GM23248 (cell line): Measurements from ENCODE around the gene TBC1D14. TPM values are rescaled to one million over a fixed set of nuclear protein-coding genes. Genes with fewer than 3 reads are reported as not detected.

Experiments used
- DNase-seq: peaks from one replicate; pipeline ENCODE4 v3.0.0-alpha.2; 2015
- H2AFZ ChIP-seq: fragments of 200-600 bp; sonication (generic); 2 replicates; pipeline ENCODE4 v1.6.1; 2016; ENCODE audit warnings: antibody characterized with exemption
- H3F3A ChIP-seq: fragments of 200-600 bp; sonication (generic); 2 replicates; pipeline ENCODE4 v1.6.1; 2016; ENCODE audit warnings: mild to moderate bottlenecking, antibody characterized with exemption, mixed run types; ENCODE audit not compliant: insufficient read depth
- H3K27ac ChIP-seq: fragments of 200-600 bp; sonication (generic); 2 replicates; pipeline ENCODE4 v1.5.1; 2016; ENCODE audit warnings: mild to moderate bottlenecking
- H3K27me3 ChIP-seq: fragments of 200-600 bp; sonication (generic); replicated peaks from 2 replicates; pipeline ENCODE4 v1.6.1; 2016; ENCODE audit warnings: mild to moderate bottlenecking; ENCODE audit not compliant: insufficient read depth
- H3K36me3 ChIP-seq: fragments of 200-600 bp; sonication (generic); 2 replicates; pipeline ENCODE4 v1.6.1; 2016; ENCODE audit warnings: low read depth, mild to moderate bottlenecking
- H3K4me1 ChIP-seq: fragments of 200-600 bp; sonication (generic); 2 replicates; pipeline ENCODE4 v1.6.1; 2016; ENCODE audit warnings: mild to moderate bottlenecking; ENCODE audit not compliant: insufficient read depth
- H3K4me2 ChIP-seq: fragments of 200-600 bp; sonication (generic); one replicate; pipeline ENCODE4 v1.6.1; 2016; ENCODE audit warnings: mild to moderate bottlenecking; ENCODE audit not compliant: unreplicated experiment
- H3K4me3 ChIP-seq: fragments of 200-600 bp; sonication (generic); 2 replicates; pipeline ENCODE4 v1.5.1; 2016; ENCODE audit warnings: mild to moderate bottlenecking
- H3K79me2 ChIP-seq: fragments of 200-600 bp; sonication (generic); 2 replicates; pipeline ENCODE4 v1.6.1; 2016; ENCODE audit warnings: mild to moderate bottlenecking; ENCODE audit not compliant: insufficient read depth
- H3K9ac ChIP-seq: fragments of 200-600 bp; sonication (generic); 2 replicates; pipeline ENCODE4 v1.6.1; 2016; ENCODE audit warnings: mild to moderate bottlenecking
- H3K9me2 ChIP-seq: fragments of 200-600 bp; sonication (generic); 2 replicates; pipeline ENCODE4 v1.6.1; 2016; ENCODE audit warnings: mixed run types, mild to moderate bottlenecking, moderate library complexity; ENCODE audit not compliant: insufficient read depth
- H3K9me3 ChIP-seq: fragments of 200-600 bp; sonication (generic); one replicate; pipeline ENCODE4 v1.6.1; 2017; ENCODE audit warnings: low read depth
- H4K20me1 ChIP-seq: fragments of 200-600 bp; sonication (generic); 2 replicates; pipeline ENCODE4 v1.6.0; 2016; ENCODE audit not compliant: insufficient read depth
- EZH2 ChIP-seq: fragments of 200-600 bp; sonication (generic); IDR thresholded peaks from 2 replicates; pipeline ENCODE4 v1.6.1; 2018; ENCODE audit warnings: antibody characterized with exemption, mild to moderate bottlenecking; ENCODE audit not compliant: insufficient read depth, poor library complexity, severe bottlenecking
- EZH2phosphoT487 ChIP-seq: fragments of 200-600 bp; sonication (generic); IDR thresholded peaks from 2 replicates; pipeline ENCODE4 v1.6.1; 2018; ENCODE audit warnings: antibody characterized with exemption, moderate library complexity, mild to moderate bottlenecking, low read depth; ENCODE audit not compliant: insufficient read depth
- WGBS, 2 experiments: methylation state at CpG; one replicate each; pipeline ENCODE4 v1.1.6; 2015 to 2017; ENCODE audit warnings: low lambda C conversion rate in 2 of 2, low coverage in 1 of 2; ENCODE audit errors: missing lambda C conversion rate in 2 of 2; 5-methylcytosine and 5-hydroxymethylcytosine counted together
- in situ Hi-C: fragments of 300-500 bp; cut with MboI; formaldehyde crosslinking; loops from 2 replicates; pipeline ENCODE4 v1.15.0; 2020
- polyA plus RNA-seq: library from polyadenylated mRNA; unstranded; fragments of >200 nt; fragmentation: Nextera tagmentation; extraction: Ambion mirVana; gene quantifications from 2 replicates; pipeline ENCODE4 v1.2.1, GENCODE V29; 2016
- total RNA-seq: library from RNA; depleted of rRNA; stranded (reverse); fragments of >200 nt; shearing (Covaris generic); gene quantifications from 2 replicates; pipeline ENCODE4 v1.2.3, GENCODE V29; 2014

TBC1D14 gene
- total and polyA plus RNA-seq, 2 experiments from 2014 or later = 20.4 to 39.1 TPM

- peaks cover 9% of the 10 kb centered on the region for H3K4me1 ChIP-seq
- in situ Hi-C loops = no loop called here
- 96 to 100% methylated on average over 5 to 7 of the region's 7 CpGs for WGBS, 2 experiments
Observed at GRCh38 chr4:7027284-7027683, 117.7 kb downstream of the TBC1D14 start.

GRCh38 chr4:7027913-7028312 lies 118.3 kb downstream of the TBC1D14 start:
- 83 to 87% methylated on average over 4 to 5 of the region's 5 CpGs for WGBS, 2 experiments
- peaks cover 10% of the 10 kb centered on the region; the same call in 1 of the 2 replicates for H3K36me3 ChIP-seq
- peaks cover 5% of the 10 kb centered on the region for H3F3A ChIP-seq
- no peaks in the 10 kb centered on the region for H3K9me2 ChIP-seq
- TF ChIP-seq EZH2phosphoT487 (no peak), EZH2 (no peak)
- no peaks in the 10 kb centered on the region for H3K79me2 ChIP-seq
- H3K27ac ChIP-seq = no peak overlapping the region
- no peaks in the 10 kb centered on the region for H4K20me1 ChIP-seq
- H3K4me3 ChIP-seq = no peak overlapping the region
- DNase-seq = no peak
- no peak overlapping the region for H3K9ac ChIP-seq
- H3K9me3 ChIP-seq = no peaks in the 10 kb centered on the region
- no peak overlapping the region for H2AFZ ChIP-seq
- peaks cover 2% of the 10 kb centered on the region for H3K4me1 ChIP-seq
- no peak overlapping the region for H3K4me2 ChIP-seq
- no peaks in the 10 kb centered on the region for H3K27me3 ChIP-seq
- in situ Hi-C loops = no loop called here

More at GRCh38 chr4:7027284-7027683, 117.7 kb downstream of the TBC1D14 start:
- DNase-seq = no peak
- Histone ChIP-seq H3K27ac (no peak overlapping the region), H4K20me1 (no peaks in the 10 kb centered on the region), H3F3A (peaks cover 7% of the 10 kb centered on the region), H3K4me3 (no peak overlapping the region), H3K4me2 (no peak overlapping the region), H3K9me3 (no peaks in the 10 kb centered on the region), H3K36me3 (peaks cover 5% of the 10 kb centered on the region; the same call in 1 of the 2 replicates), H3K9me2 (no peaks in the 10 kb centered on the region), H3K9ac (no peak overlapping the region), H3K79me2 (no peaks in the 10 kb centered on the region), H3K27me3 (no peaks in the 10 kb centered on the region), H2AFZ (no peak overlapping the region)
- no peak for TF ChIP-seq EZH2phosphoT487
- no peak for TF ChIP-seq EZH2

- H3K79me2 ChIP-seq = no peaks in the 10 kb centered on the region
- H3K4me3 ChIP-seq = no peak overlapping the region
- H3K9ac ChIP-seq = no peak overlapping the region
- in situ Hi-C loops = no loop called here
- no peak overlapping the region for H2AFZ ChIP-seq
- H3K9me2 ChIP-seq = no peaks in the 10 kb centered on the region
- H3K4me1 ChIP-seq = no peaks in the 10 kb centered on the region
- no peak overlapping the region for H3K27ac ChIP-seq
- no peaks in the 10 kb centered on the region for H3K9me3 ChIP-seq
- TF ChIP-seq EZH2 (no peak), EZH2phosphoT487 (no peak)
- DNase-seq = no peak
- no peak overlapping the region for H3K4me2 ChIP-seq
- no peaks in the 10 kb centered on the region for H3K27me3 ChIP-seq
- H3K36me3 ChIP-seq = peaks cover 10% of the 10 kb centered on the region; the same call in 1 of the 2 replicates
- H3F3A ChIP-seq = no peaks in the 10 kb centered on the region
- 93 to 97% methylated on average over 11 to 12 of the region's 12 CpGs for WGBS, 2 experiments
- H4K20me1 ChIP-seq = no peaks in the 10 kb centered on the region
Observed at GRCh38 chr4:7029212-7029611, 119.6 kb downstream of the TBC1D14 start.

- Histone ChIP-seq H3K27ac (no peak overlapping the region), H3K79me2 (no peaks in the 10 kb centered on the region), H3K9me3 (no peaks in the 10 kb centered on the region), H3K4me1 (peaks cover 6% of the 10 kb centered on the region; the same call in 1 of the 2 replicates), H3K4me2 (no peak overlapping the region), H2AFZ (no peak overlapping the region), H3K9me2 (no peaks in the 10 kb centered on the region), H3K36me3 (peaks cover 10% of the 10 kb centered on the region; the same call in 1 of the 2 replicates), H3K4me3 (no peak overlapping the region), H3F3A (no peaks in the 10 kb centered on the region), H4K20me1 (no peaks in the 10 kb centered on the region), H3K27me3 (no peaks in the 10 kb centered on the region), H3K9ac (no peak overlapping the region)
- WGBS, 2 experiments = 89 to 98% methylated on average over 10 of the region's 10 CpGs
- DNase-seq = no peak
- in situ Hi-C loops = no loop called here
- TF ChIP-seq EZH2phosphoT487 (no peak), EZH2 (no peak)
Observed at GRCh38 chr4:7029921-7030320, 120.3 kb downstream of the TBC1D14 start.

- Histone ChIP-seq H3K4me1 (peaks cover 15% of the 10 kb centered on the region), H3K27ac (no peak overlapping the region), H3K9ac (no peak overlapping the region), H3K79me2 (no peaks in the 10 kb centered on the region), H3K9me2 (no peaks in the 10 kb centered on the region), H2AFZ (no peak overlapping the region), H3K27me3 (no peaks in the 10 kb centered on the region), H3K36me3 (peaks cover 10% of the 10 kb centered on the region; the same call in 1 of the 2 replicates), H3K4me3 (no peak overlapping the region), H3K4me2 (no peak overlapping the region), H4K20me1 (no peaks in the 10 kb centered on the region), H3F3A (0 out of 2 replicates have a peak, but pooled peaks cover 3% of the 10 kb centered on the region), H3K9me3 (no peaks in the 10 kb centered on the region)
- TF ChIP-seq EZH2phosphoT487 = no peak
- TF ChIP-seq EZH2 = no peak
- no peak for DNase-seq
- in situ Hi-C loops = no loop called here
- 97 to 99% methylated on average over 10 of the region's 10 CpGs for WGBS, 2 experiments
Observed at GRCh38 chr4:7030856-7031255, 121.2 kb downstream of the TBC1D14 start.
